NCI-H526 (cell line): ENCODE results near the gene MT1HL1.

Source experiments
- DNase-seq, 2 experiments: peaks; one replicate each; lab custom pipeline; 2025; lab: John Stamatoyannopoulos, UW

Gene MT1HL1

DNA sequence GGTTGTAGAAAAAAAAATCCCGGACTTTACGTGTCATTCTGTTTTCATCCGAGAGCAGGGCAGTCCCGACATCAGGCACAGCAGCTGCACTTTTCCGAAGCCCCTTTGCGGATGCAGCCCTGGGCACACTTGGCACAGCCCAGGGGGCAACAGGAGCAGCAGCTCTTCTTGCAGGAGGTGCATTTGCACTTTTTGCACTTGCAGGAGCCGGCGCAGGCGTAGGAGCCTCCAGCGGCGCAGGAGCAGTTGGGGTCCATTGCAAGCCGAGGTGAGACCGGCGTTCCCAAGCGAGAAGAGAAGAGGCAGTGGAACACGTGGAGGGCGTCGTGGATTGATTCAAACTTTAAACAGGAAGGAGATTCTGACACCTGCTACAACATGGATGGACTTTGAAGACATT lies at the start of gene MT1HL1:
Gene MT1HL1, minus strand, starts transcription at position 326 of the 400 bp plus-strand sequence. Its CDS starts 69 bp downstream, at position 257.
- DNase-seq = no peak

DNA sequence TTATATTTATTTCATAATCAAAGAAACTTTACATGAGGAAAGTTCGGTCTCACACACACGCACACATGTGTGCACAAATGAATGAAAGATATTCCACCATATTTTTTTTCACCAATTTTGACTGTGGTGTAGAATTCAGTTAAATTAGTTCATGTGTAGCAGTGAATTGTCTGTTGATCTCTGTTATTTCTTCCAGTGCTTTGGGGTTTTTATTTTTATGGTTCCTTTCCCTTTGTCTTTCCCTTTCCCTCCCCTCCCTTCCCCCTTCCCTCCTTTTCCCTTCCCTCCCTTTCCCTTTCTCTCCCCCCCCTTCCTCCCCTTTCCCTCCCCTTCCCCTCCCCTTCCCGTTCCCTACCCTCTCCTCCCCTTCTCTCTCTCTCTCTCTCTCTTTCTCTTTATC lies 46.7 kb upstream of the MT1HL1 start:
- DNase-seq = no peak

DNA sequence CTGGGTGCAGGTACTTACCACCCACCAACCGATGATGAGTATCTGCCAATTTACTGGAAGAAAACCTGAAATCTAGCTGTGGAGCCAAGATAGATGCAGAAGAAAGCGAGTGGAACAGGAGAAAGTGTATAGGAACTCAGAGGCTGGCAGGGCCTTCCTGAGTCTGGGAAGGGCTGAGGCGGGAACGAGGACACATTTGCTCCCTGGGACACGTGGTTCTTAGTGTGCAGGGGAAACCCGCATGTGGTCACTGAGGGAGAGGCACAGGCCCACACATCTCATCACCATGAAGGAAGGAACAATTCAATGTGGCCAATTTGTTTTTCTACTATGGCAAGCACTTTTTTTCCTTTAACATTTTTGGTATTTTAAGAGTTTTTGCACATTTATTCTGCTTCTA lies 45.9 kb upstream of the MT1HL1 start:
- no peak for DNase-seq

DNA sequence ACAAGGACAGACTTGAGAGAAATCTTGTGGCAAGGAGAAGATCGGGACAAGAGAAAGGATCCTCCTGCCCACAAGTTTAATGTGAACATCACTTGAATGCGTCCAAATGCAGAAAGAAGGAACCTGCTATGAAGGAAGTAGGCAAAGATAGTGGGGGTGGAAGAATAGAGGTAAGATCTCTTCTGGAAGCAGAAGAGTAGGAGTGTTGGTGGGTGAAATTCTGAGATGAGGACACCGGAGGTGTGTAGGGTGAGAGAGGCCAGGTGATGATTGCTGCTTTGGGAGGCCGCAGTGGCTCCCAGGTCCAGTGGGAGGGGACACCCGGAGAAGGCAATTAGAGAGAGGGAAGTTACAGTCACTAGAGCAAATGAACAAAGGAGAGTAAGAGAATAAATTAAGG lies 44.6 kb upstream of the MT1HL1 start:
- no peak for DNase-seq

DNA sequence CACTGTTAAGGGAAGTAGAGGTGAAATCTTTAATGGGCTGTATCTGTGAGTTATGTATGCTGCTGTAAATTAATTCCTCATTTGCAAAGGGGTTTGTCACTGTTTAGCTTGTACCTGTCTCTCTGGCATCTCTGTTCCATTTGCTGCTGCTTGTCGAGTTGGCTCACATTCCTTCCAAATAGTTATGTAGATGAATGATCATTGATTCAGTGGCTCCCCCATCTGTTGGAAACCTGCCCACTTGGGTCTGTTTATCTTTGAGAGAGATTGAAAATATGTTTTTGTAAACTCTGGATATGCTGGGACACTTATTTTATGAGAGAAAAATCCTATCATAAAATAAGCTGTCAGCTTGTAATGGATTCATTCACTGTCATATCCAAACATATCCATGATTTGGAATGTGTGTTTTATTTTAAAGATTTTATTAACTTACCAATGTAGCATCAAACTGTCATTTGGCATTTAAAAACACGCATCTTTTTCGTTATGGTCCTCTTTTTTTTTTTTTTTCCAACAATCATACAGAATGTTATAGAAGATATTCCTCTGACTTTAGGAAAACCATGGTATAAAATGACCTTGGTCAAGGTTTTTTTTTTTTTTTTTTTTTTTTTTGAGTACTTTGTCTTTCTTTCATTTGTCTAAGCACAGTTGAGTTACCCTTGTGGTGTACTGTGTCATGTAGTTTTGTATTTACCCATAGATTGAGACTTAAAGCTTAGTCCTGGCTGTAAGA lies 41.2 kb upstream of the MT1HL1 start:
- peak in 1 of 2 experiments; percentile 3 for DNase-seq

DNA sequence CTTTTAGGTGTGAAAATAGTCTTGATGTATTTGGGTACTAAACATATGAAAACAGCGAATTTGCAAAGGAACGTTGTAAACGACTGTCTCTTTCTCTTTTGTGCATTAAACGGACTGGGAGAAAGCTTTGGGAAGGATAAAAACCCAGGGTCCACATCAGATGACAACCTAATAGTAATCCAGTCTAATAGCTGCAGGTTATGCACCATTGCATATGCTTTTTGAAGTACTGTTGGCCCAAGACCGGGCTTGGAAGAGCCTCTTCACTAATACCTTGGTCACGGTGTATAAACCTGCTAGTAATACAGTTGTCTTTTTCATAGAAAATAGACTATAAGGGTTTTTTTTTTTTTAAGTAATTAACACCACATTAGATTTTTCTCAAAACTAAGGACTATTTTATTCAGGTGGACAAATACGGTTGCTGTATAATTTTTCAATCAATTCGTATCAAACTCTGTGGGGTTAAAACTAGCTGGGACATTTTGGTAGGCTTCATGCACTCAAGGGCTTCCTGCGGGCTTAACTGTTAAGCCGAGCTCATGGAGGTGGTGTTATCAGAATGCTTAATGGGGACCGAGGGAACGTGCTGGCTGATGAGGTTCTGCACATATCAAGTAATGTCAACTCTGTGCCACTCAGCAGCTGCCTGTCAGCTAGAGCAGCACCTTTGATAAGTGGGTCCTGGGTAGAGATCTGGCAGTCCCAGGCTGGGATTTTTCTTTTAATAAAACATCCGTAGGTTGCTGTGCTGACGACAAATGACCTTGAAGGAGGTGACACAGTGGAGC lies 39.8 kb upstream of the MT1HL1 start:
- no peak for DNase-seq

DNA sequence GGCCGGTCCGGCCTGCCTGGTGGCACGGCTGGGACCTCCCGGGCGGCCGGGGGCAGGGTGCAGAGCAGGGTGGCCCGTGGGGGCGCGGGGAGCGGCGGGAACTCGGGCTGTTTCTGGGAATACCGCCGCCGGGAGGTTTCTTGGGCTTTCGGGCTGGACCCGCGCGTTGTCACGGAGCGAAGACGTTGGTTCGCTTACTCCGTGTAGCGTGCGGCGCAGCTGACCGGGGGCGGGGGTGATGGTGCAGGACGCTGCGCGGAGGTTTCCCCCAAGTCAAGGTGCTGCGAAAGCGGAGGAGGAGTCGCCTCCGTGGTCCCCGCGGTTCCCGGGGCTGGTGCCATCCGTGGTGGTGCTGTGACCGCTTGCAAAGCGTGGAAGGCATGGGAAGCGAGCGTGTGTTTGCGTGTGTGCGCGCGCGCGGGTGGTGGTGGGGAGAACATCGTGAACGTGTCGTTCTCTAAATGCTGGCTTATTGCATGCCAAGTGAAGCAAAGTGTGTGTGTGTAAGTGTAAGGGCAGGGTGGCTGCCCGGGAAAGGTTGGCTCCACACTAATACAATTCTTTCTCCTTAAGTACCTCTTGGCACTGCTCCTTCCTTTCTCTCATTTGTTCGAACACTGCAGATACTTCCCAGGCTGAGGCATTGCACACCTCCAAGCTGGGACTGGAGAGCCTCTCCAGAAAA lies 38.8 kb upstream of the MT1HL1 start:
- DNase-seq = no peak

DNA sequence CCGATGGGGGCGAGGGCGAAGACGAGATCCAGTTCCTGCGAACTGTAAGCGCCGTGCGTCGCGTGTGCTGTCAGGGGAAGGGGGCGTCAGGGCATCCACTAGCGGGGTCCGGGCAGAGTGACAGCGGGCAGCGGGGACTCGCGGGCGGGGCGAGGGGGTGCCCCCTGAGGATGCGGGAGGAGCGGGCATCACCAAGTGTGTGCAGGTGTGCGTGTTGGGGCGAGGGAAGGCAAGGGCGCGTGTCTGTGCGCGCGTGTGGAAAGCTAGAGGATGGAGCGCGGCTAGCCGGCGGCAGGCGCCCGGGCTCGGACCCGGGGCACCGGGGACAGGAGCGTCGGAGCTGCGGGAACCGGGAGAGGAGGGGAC lies 38.3 kb upstream of the MT1HL1 start:
- DNase-seq = peak in 1 of 2 experiments; percentile 19

DNA sequence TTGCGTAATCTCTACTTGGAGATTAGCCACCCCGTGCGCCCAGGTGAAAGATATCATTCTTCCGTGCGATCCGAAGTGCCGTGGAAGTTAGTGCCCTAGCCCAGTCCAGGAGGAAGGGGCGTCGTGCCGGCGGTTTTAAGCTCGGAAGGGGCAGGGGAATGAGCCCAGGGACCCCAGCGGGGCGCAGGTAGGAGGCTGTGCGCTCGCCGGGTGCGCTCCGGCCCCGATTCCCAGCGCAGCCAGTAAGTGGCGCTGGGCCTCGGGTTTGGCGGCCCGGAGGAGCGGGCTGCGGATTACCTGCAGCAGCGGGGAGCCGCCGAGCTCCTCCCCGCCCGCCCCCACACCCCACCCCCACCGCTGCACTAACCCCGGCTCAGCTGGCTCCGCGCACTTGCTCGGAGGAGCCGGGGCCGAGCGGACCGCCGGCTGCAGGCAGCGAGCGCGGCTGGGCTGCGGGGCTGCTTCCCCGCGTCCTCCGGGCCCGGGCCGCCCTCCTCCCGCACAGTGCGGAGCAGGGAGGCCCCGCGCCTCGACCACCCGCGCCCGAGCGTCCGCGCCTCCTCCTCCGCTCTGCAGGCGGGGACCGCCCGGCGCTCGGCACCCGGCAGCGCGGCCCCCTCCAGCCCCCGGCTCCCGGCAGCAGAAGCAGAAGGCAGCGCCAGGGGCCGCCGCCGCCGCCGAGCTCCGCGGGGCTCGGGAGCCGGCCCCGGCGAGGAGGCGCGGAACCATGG lies 37.7 kb upstream of the MT1HL1 start, which contains the start of gene RYR2:
Gene RYR2, plus strand, starts transcription at position 390 of the 731 bp plus-strand sequence. Its CDS starts 338 bp downstream, at position 728.
- peak in 1 of 2 experiments; percentile 8 for DNase-seq

DNA sequence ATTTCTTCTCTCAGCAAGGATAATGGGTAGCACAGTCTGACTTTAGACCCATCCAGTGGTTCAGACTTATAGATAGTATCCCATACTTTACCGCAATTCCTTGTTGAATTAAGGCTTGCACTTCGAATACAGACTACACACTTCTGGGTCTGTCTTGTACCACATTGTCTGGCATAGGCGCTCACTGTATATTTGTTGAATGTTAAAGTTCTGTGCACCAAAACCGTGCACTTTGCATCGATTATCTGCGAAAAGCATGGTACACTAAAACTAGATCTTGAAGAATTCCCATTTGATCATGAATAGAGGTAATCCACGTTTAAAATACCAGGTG lies 37.2 kb upstream of the MT1HL1 start:
- DNase-seq = no peak

DNA sequence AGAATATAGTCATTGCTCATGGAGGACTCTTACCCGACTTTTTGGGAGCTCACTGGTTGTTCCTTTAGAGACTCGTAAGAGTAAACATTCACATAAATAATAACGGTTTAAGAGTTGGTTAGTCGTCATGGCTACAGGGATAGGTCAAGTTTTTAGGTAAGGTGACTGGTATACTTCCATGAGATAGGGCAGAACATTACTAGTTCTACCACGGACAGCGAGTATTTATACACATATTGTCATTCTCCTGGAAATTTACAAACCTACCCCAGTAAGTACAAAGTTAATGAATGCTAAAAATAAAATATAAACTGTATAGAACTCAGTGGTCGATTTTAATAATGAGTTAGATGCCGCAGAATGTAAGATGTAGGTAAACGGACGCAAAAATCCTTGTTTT lies 36.6 kb upstream of the MT1HL1 start:
- no peak for DNase-seq

DNA sequence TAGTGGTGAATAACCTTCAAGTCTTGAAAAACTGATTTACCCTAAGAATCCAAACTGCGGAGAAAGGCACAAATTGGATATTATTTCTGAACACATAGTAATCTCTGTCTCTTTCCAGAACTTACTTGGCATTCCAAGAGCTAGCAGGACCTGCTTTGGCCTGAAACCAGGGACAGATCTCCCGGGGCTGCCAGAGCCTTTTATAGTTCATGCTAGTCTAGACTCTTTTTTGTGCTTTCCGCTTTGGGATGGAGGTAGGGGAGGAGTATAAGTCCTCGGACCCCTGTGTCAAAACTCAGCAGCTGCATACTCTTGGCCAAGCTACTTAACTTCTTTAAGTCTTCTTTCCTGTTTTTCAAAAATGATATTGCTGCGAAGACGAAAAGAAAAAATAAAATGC lies 34.0 kb upstream of the MT1HL1 start:
- DNase-seq = no peak

DNA sequence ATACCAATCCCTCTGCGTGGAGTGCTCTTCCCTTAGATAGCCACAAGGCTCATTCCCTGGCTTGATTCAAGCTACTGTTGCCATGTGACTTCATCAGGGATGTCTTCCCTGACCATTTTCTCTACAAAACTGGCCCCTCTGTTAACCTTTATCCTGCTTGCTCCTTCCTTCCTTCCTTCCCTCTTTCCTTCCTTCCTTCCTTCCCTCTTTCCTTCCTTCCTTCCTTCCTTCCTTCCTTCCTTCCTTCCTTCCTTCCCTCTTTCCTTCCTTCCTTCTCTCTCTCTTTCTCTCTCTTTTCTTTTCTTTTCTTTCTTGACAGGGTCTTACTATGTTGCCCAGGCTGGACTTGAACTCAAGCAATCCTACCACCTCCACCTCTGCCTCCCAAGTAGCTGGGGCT lies 31.5 kb upstream of the MT1HL1 start:
- DNase-seq = no peak

DNA sequence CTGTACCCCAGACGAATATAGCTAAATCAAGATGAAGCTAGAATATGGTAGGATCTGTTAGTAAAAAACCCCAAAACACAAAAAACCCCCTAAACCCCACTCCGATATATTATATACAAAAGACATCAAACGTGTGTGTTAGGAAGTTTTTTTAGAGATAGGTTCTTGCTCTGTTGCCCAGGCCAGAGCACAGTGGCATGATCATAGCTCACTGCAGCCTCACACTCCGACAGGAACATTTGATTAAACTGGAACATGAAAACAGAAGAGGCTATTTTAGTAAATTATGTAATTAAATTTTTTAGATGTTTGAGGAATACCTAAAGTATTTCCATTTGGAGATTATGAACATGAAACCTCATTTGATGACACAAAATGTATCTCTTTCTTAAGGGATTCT lies 29.6 kb upstream of the MT1HL1 start:
- no peak for DNase-seq

DNA sequence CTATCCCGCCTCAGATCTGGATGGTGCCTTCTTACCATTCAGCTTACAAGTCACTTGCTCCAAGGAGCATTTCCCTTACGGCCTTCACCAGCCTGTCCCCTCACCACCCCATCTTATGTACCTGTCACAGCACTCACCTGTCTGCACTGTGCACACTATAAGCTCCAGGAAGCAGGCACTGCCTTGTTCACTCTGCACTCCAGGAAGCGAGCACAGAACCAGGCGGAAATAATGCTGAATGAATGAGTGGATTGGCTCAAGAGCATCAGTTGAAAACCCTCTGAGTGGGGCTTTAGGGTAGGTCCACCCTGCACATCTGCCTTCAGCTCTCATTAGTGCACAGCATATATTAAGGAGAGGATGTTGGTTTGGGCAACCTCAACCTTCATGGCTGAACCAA lies 28.8 kb upstream of the MT1HL1 start:
- DNase-seq = no peak

DNA sequence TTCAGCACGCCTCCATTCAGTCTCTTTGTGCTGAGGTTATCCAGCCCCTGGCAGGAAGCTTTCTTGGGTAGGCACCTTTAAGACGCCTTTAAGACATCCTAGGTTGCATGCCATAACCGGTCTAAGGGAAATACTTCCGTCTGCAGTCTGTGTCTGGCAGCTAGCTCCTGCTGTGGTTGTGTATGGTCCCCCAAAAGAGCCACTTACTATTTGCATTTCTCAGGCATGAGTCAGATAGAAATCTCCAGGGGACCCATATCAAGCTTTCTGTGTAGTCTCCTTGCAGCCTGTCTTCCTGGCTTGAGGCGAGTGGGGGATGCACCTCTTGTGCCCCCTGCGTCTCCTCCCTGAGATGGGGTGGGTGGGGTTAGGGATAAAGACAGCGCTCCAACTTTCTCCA lies 27.8 kb upstream of the MT1HL1 start:
- no peak for DNase-seq

DNA sequence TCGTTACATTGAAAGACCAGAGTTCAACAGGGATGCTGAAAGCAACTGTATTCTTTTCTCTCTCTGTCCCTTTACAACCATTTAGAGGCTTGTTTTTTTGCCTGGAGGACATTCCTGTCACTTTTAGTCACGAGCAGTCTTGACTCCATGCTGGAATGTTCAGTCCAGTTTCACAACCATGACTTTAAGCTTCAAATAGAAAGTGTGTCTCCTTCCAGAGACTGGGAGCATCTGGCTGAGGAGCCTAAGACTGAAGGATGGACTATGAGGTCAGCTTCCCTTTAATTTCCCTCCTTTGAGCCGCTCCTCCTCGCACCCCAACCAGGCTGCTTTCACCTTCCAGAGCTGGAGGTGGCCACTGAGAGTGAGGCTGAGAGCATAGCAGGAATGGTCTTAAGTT lies 27.2 kb upstream of the MT1HL1 start:
- DNase-seq = no peak

DNA sequence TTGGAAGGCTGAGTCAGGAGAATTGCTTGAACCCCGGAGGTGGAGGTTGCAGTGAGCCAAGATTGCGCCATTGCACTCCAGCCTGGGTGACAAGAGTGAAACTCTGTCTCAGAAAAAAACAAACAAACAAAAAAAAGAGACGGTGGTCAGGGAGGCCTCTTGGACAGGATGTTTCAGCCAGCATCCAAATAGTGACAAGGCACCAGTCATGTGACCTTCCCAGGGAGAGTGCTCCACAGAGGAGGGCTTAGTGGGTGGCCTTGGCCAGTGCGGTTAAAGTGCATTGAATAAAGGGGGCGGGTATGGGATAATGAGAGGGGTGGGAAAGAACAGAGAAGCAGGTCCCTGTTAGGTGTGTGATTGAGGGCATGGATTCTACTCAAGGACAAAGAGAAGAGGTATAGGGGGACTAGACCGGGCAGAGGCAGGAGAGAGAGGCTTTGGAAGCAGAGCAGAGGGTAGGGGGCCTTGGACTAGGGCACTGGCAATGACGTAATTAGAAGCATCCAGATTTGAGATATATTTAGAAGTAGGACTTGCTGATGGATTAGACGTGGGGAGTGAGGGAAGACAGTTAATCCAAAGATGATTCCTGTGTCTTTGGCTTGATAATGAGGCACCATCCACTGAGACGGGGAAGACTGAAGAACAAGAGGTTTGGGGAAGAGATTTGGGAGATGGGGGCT lies 25.8 kb upstream of the MT1HL1 start:
- DNase-seq = no peak

DNA sequence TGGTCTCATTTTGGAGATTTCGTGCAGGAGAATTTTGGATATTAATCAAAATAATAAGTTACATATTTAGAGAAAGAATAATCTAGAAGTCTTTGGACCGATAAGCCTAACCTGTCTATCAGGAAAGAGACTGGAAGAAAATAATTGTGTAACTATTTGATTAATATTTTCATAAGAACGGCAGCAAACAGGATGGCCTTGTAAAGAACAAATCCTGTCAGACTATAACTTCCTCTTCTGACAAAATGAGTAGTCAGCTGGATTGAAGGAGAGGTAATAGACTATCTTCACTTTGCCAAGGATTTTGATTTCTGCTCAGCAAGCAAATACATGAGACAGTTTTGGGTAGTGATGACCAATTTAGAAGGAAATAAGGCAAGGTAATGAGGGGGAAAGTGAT lies 25.0 kb upstream of the MT1HL1 start:
- no peak for DNase-seq

DNA sequence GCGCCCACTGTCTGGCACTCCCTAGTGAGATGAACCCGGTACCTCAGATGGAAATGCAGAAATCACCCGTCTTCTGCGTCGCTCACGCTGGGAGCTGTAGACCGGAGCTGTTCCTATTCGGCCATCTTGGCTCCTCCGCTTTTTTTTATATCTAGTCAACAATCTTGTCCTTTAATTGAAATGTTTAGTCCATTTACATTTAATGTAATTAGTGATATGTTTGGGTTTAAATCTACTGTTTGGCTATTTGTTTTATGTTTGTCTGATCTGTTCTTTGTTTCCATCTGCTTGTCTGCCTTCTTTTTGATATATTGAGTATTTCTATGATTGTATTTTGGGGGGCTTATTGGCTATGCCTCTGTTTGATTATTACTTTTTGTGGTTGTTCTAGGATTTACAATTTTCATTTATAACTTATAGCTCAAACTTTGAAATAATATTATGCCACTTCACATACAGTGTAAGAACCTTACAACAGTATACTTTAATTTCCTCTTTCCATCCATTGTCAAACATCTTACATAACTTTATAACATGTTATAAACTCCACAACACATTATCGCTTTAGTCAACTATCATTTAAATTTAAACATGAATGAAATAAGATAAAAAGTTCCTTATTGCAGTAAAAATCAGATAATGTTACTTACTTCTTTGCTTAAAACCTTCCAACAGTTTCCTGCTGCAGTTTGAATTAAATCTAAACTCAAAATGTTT lies 21.3 kb upstream of the MT1HL1 start:
- no peak for DNase-seq

DNA sequence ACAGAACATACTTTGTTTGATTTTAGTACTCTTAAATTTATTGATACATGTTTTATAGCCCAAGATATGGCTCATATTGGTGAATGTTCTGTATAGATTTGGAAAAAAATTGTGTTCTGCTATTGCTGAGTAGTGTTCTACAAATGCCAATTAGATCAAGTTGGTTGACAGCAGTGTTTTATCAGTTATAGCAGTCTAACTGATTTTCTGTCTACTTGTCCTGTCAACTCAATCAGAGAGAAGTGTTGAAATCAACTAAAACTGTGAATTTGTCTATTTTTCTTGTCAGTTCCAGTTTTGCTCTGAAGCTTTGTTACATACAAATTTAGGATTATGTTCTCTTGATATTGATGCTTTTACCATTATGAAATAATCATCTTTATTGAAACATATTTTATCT lies 14.7 kb upstream of the MT1HL1 start:
- DNase-seq = no peak
